Stimulated activated CD4-positive, alpha-beta T cell treated with anti-CD3 and anti-CD28 coated beads, Interleukin-1b, Interleukin-23, amount 100 ng/mL, for 24 hours (primary cell): ENCODE data around the gene IGFLR1.
"Not testable (repeated sequence)": the region's sequence is repeated elsewhere in the genome, so short reads cannot be mapped to it uniquely, and the experiment has no call there.

Experiments used
- DNase-seq, 4 experiments: peaks; one replicate each; pipeline ENCODE4 v3.0.0-alpha.2; 2020; ENCODE audit warnings: low read depth in 4 of 4, low spot score in 1 of 4

The IGFLR1 gene

GRCh38 chr19:35777961-35778360, 35.7 kb upstream of the IGFLR1 start:
- DNase-seq: no peak

- DNase-seq: no peak
Measured at GRCh38 chr19:35777086-35777841, 35.0 kb upstream of the IGFLR1 start.

GRCh38 chr19:35776102-35776788, 34.0 kb upstream of the IGFLR1 start:
- DNase-seq: no peak

- DNase-seq: peak; percentile 97 to 100 (median 100)
Measured at GRCh38 chr19:35775298-35776101, 33.2 kb upstream of the IGFLR1 start, which contains the start of gene ARHGAP33. ARHGAP33 (plus strand) TSS chr19:35775564; CDS start chr19:35775659, 95 bp downstream.

- no peak for DNase-seq
Measured at GRCh38 chr19:35775046-35775297, 32.7 kb upstream of the IGFLR1 start.

GRCh38 chr19:35774274-35775045, 32.2 kb upstream of the IGFLR1 start:
- no peak for DNase-seq

- DNase-seq: no peak
Measured at GRCh38 chr19:35773020-35773806, 31.0 kb upstream of the IGFLR1 start.

GRCh38 chr19:35772362-35772761, 30.1 kb upstream of the IGFLR1 start:
- not testable (repeated sequence) for DNase-seq

- no peak for DNase-seq
Measured at GRCh38 chr19:35768082-35768421, 25.8 kb upstream of the IGFLR1 start.

- no peak for DNase-seq
Measured at GRCh38 chr19:35767288-35768081, 25.2 kb upstream of the IGFLR1 start.

GRCh38 chr19:35766571-35767104, 24.4 kb upstream of the IGFLR1 start:
- DNase-seq: no peak

- DNase-seq: no peak
Measured at GRCh38 chr19:35764432-35765315, 22.4 kb upstream of the IGFLR1 start.

- no peak for DNase-seq
Measured at GRCh38 chr19:35760711-35761349, 18.6 kb upstream of the IGFLR1 start.

GRCh38 chr19:35759697-35760096, 17.4 kb upstream of the IGFLR1 start:
- DNase-seq: no peak

- peak; percentile 89 to 98 (median 96) for DNase-seq
Measured at GRCh38 chr19:35757749-35758608, 15.7 kb upstream of the IGFLR1 start, which contains the start of gene PROSER3. PROSER3 (plus strand) TSS chr19:35758176; CDS start chr19:35758216, 40 bp downstream.

- DNase-seq: no peak
Measured at GRCh38 chr19:35757231-35757748, 15.0 kb upstream of the IGFLR1 start.
